SK-N-SH (cell line): ENCODE data around the gene IL16. TPM values are rescaled to one million over a fixed set of nuclear protein-coding genes. Genes with fewer than 3 reads are reported as not detected.

Experiments used
- CTCF ChIA-PET: fragments of 300-600, 350-600 bp; formaldehyde crosslinking; extraction: SDS; loops from one replicate; lab custom pipeline; 2021; lab: Yijun Ruan, JAX
- POLR2A ChIA-PET: fragments of 350-600 bp; sonication (Branson Sonifier 250); formaldehyde crosslinking; extraction: SDS; loops from one replicate; lab custom pipeline; 2020; ENCODE audit warnings: antibody characterized with exemption, inconsistent platforms; lab: Yijun Ruan, JAX
- DNase-seq: peaks from one replicate; pipeline ENCODE4 v3.0.0; 2012
- H2AFZ ChIP-seq: fragments of 200-600 bp; sonication (generic); 2 replicates; pipeline ENCODE4 v1.8.1; 2016; ENCODE audit warnings: antibody characterized with exemption, mild to moderate bottlenecking, low read depth
- H3F3A ChIP-seq: fragments of 200-600 bp; sonication (generic); replicated peaks from 2 replicates; pipeline ENCODE3; 2016; ENCODE audit warnings: antibody characterized with exemption, mild to moderate bottlenecking; ENCODE audit not compliant: insufficient read depth
- H3K27ac ChIP-seq, 2 experiments: fragments of 200-500 bp in 1 of 2; fragments of 200-600 bp in 1 of 2; sonication (Bioruptor generic) in 1 of 2; sonication (generic), shearing (Covaris generic) in 1 of 2; 2 replicates each; pipeline versions ENCODE4 v1.5.1 to v1.6.1; 2014 to 2016; ENCODE audit warnings: low read depth in 2 of 2, inconsistent platforms in 1 of 2, low read length in 1 of 2, mild to moderate bottlenecking in 1 of 2, mixed read lengths in 1 of 2
- H3K27me3 ChIP-seq: fragments of 200-600 bp; sonication (generic), shearing (Covaris generic); 2 replicates; pipeline ENCODE4 v1.6.1; 2016; ENCODE audit warnings: mixed run types; ENCODE audit not compliant: insufficient read depth
- H3K36me3 ChIP-seq, 2 experiments: fragments of 200-500 bp in 1 of 2; fragments of 200-600 bp in 1 of 2; sonication (Bioruptor generic) in 1 of 2; sonication (generic) in 1 of 2; replicated peaks in 1 of 2; 2 replicates each; pipeline versions ENCODE3 to v1.5.1; 2014 to 2016; ENCODE audit warnings: low read length in 1 of 2, mild to moderate bottlenecking in 1 of 2; ENCODE audit not compliant: insufficient read depth in 2 of 2, control insufficient read depth in 1 of 2
- H3K4me1 ChIP-seq, 2 experiments: fragments of 200-500 bp in 1 of 2; fragments of 200-600 bp in 1 of 2; sonication (Bioruptor generic) in 1 of 2; sonication (generic), shearing (Covaris generic) in 1 of 2; 2 replicates each; pipeline versions ENCODE4 v1.5.1 to v1.6.1; 2014 to 2016; ENCODE audit warnings: low read depth in 1 of 2, low read length in 1 of 2, mixed run types in 1 of 2; ENCODE audit not compliant: insufficient read depth in 2 of 2, control insufficient read depth in 1 of 2
- H3K4me2 ChIP-seq: fragments of 200-600 bp; sonication (generic), shearing (Covaris generic); 2 replicates; pipeline ENCODE4 v1.6.1; 2017; ENCODE audit warnings: mixed run types
- H3K4me3 ChIP-seq, 2 experiments: fragments of 200-500 bp in 1 of 2; fragments of 200-600 bp in 1 of 2; sonication (Bioruptor generic) in 1 of 2; sonication (generic), shearing (Covaris generic) in 1 of 2; 2 replicates each; pipeline versions ENCODE4 v1.5.1 to v1.8.1; 2014 to 2016; ENCODE audit warnings: low read depth in 2 of 2, inconsistent platforms in 1 of 2, low read length in 1 of 2, mild to moderate bottlenecking in 1 of 2, mixed read lengths in 1 of 2, moderate library complexity in 1 of 2
- H3K79me2 ChIP-seq: fragments of 200-600 bp; sonication (generic); 2 replicates; pipeline ENCODE4 v1.8.1; 2017; ENCODE audit warnings: mild to moderate bottlenecking; ENCODE audit not compliant: insufficient read depth
- H3K9ac ChIP-seq: fragments of 200-600 bp; sonication (generic); 2 replicates; pipeline ENCODE4 v1.6.1; 2017; ENCODE audit warnings: mixed run types
- H3K9me2 ChIP-seq: fragments of 200-600 bp; sonication (generic); 2 replicates; pipeline ENCODE4 v1.6.1; 2017; ENCODE audit warnings: mixed run types
- H3K9me3 ChIP-seq: fragments of 200-600 bp; sonication (generic); 2 replicates; pipeline ENCODE4 v1.6.1; 2017; ENCODE audit warnings: mixed run types, mild to moderate bottlenecking, moderate library complexity
- H4K20me1 ChIP-seq: fragments of 200-600 bp; sonication (generic); 2 replicates; pipeline ENCODE4 v1.6.1; 2017; ENCODE audit warnings: mild to moderate bottlenecking, mixed run types; ENCODE audit not compliant: insufficient read depth
- CTCF ChIP-seq: fragments of 200-600 bp; sonication (generic); IDR thresholded peaks from 2 replicates; pipeline ENCODE4 v1.6.1; 2017; ENCODE audit warnings: antibody characterized with exemption, mild to moderate bottlenecking, moderate library complexity
- ELF1 ChIP-seq: IDR thresholded peaks from 2 replicates; pipeline ENCODE4 v1.4.0; 2012
- EZH2phosphoT487 ChIP-seq: fragments of 200-600 bp; sonication (generic); IDR thresholded peaks from 2 replicates; pipeline ENCODE4 v1.6.1; 2017; ENCODE audit warnings: low read depth, mixed run types, mild to moderate bottlenecking, antibody characterized with exemption, moderate library complexity, borderline replicate concordance
- FOSL2 ChIP-seq: IDR thresholded peaks from 2 replicates; pipeline ENCODE4 v1.4.0; 2012; ENCODE audit warnings: low read depth, mild to moderate bottlenecking, moderate library complexity, borderline replicate concordance
- FOXM1 ChIP-seq: IDR thresholded peaks from 2 replicates; pipeline ENCODE4 v1.4.0; 2012; ENCODE audit warnings: low read depth, mild to moderate bottlenecking
- GABPA ChIP-seq: IDR thresholded peaks from 2 replicates; pipeline ENCODE4 v1.4.0; 2012; ENCODE audit warnings: low read depth, mild to moderate bottlenecking
- JUND ChIP-seq: IDR thresholded peaks from 2 replicates; pipeline ENCODE4 v1.4.0; 2012
- MAX ChIP-seq: IDR thresholded peaks from 2 replicates; pipeline ENCODE4 v1.4.0; 2012; ENCODE audit warnings: low read depth
- MXI1 ChIP-seq: IDR thresholded peaks from 2 replicates; pipeline ENCODE4 v1.6.1; 2012; ENCODE audit warnings: mild to moderate bottlenecking, low read depth, low read length, improper control_type of control experiment
- REST ChIP-seq: IDR thresholded peaks from 2 replicates; pipeline ENCODE4 v1.6.1; 2012; ENCODE audit warnings: mild to moderate bottlenecking, low read depth, low read length, moderate library complexity
- TCF12 ChIP-seq: IDR thresholded peaks from 2 replicates; pipeline ENCODE4 v1.4.0; 2012
- TEAD4 ChIP-seq: IDR thresholded peaks from 2 replicates; pipeline ENCODE4 v1.4.0; 2012; ENCODE audit warnings: mild to moderate bottlenecking, borderline replicate concordance; ENCODE audit not compliant: insufficient read depth
- USF1 ChIP-seq: IDR thresholded peaks from 2 replicates; pipeline ENCODE4 v1.4.0; 2012; ENCODE audit warnings: low read depth, borderline replicate concordance
- YY1 ChIP-seq: IDR thresholded peaks from 2 replicates; pipeline ENCODE4 v1.4.0; 2012; ENCODE audit warnings: low read depth, mild to moderate bottlenecking
- ZBTB33 ChIP-seq: IDR thresholded peaks from 2 replicates; pipeline ENCODE4 v1.4.0; 2012; ENCODE audit warnings: low read depth, borderline replicate concordance
- WGBS: methylation state at CpG from one replicate; pipeline ENCODE4 v1.1.6; 2017; ENCODE audit warnings: low lambda C conversion rate; 5-methylcytosine and 5-hydroxymethylcytosine counted together
- polyA plus RNA-seq, 3 experiments: library from polyadenylated mRNA; depleted of rRNA; stranded (reverse); fragments of >200 nt; gene quantifications; 2 replicates each; pipeline ENCODE4 v1.2.3, GENCODE V29; 2012

IL16 gene
- polyA plus RNA-seq, 1 of the 3 experiments (the other 2 are of a cell fraction): not detected

GRCh38 chr15:81277851-81278250, 81.2 kb downstream of the IL16 start (continued):
- TF ChIP-seq MAX (no peak), REST (no peak), FOSL2 (no peak)

- Histone ChIP-seq H3K9me2 (no peaks in the 10 kb centered on the region), H3K4me1 (no peaks in the 10 kb centered on the region), H3K9me3 (0 out of 2 replicates have a peak, but pooled peaks cover 11% of the 10 kb centered on the region), H3F3A (no peaks in the 10 kb centered on the region), H4K20me1 (no peaks in the 10 kb centered on the region), H3K79me2 (no peaks in the 10 kb centered on the region), H3K4me3 (no peak overlapping the region), H3K27me3 (peaks cover 30% of the 10 kb centered on the region), H3K9ac (no peak overlapping the region), H2AFZ (no peak overlapping the region), H3K27ac (no peak overlapping the region), H3K4me2 (no peak overlapping the region), H3K36me3 (no peaks in the 10 kb centered on the region)
- WGBS: 47% methylated on average over 5 of the region's 6 CpGs
- CTCF ChIA-PET: interaction anchor here (0.9 to 7.2 kb wide), 5 partner anchors 11 to 172 kb away, joined by 3 to 57 read pairs (median 6); no protein-coding TSS in a partner anchor
- POLR2A ChIA-PET: no interaction called here
- TF ChIP-seq ZBTB33 (no peak), JUND (no peak), USF1 (no peak), YY1 (no peak), GABPA (no peak), EZH2phosphoT487 (no peak), TCF12 (no peak), FOXM1 (no peak), TEAD4 (no peak), MXI1 (no peak), ELF1 (no peak), MAX (no peak), CTCF (no peak)
- no peak for DNase-seq
These were observed 81.8 kb downstream of the IL16 start for GRCh38 chr15:81278306-81279029.
